SU-DHL-6 (cell line): ENCODE results near the gene XIRP1.

Experiments used
- EZH2phosphoT487 ChIP-seq: fragments of 200-600 bp; sonication (generic), shearing (Covaris generic); conservative IDR thresholded peaks from 2 replicates; pipeline ENCODE4 v1.6.1; 2018; ENCODE audit warnings: mild to moderate bottlenecking, antibody characterized with exemption, low read length, moderate library complexity, mixed read lengths
- TF ChIP-seq, protein P1 (sequence below): fragments of 200-600 bp; sonication (generic); IDR thresholded peaks from one replicate; pipeline ENCODE4 v1.5.1; 2017; ENCODE audit warnings: antibody characterized with exemption, mild to moderate bottlenecking, low read length, moderate library complexity; ENCODE audit not compliant: insufficient read depth, poor library complexity, severe bottlenecking

DNA sequence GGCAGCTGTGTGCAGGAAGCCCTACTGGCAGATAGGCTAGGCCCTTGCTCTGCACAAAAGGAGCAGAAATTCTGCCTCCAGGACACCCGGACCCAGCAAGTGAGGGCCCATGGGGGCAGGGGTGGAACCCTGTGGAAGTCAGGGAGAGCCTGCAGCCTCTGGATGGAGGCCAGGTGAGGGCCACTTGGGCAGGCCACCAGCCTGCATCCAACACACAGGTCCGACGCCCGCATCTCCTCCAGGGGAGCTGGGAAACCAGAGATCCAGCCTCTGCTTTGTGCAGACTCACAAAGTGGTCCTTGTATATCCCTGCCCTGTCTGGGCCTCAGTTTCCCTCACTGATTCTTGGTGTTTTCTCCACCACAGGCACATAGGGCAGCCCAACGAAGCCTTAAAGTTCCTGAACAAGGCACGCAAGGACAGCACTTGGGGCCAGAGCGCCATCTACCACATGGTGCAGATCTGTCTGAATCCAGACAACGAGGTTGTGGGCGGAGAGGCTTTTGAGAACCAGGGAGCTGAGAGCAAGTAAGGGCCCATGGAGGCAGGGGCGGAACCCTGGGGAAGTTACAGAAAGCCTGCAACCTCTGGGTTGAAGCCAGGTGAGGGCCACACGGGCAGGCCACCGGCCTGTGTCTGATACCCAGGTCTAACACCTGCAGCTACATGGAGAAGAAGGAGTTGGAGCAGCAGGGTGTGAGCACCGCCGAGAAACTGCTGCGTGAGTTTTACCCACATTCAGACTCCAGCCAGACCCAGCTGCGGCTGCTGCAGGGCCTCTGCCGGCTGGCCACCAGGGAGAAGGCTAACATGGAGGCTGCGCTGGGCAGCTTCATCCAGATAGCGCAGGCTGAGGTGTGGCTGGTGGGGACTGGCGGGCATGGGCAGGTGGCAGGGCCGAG lies 55.6 kb downstream of the XIRP1 start:
- TF ChIP-seq, protein P1, sequence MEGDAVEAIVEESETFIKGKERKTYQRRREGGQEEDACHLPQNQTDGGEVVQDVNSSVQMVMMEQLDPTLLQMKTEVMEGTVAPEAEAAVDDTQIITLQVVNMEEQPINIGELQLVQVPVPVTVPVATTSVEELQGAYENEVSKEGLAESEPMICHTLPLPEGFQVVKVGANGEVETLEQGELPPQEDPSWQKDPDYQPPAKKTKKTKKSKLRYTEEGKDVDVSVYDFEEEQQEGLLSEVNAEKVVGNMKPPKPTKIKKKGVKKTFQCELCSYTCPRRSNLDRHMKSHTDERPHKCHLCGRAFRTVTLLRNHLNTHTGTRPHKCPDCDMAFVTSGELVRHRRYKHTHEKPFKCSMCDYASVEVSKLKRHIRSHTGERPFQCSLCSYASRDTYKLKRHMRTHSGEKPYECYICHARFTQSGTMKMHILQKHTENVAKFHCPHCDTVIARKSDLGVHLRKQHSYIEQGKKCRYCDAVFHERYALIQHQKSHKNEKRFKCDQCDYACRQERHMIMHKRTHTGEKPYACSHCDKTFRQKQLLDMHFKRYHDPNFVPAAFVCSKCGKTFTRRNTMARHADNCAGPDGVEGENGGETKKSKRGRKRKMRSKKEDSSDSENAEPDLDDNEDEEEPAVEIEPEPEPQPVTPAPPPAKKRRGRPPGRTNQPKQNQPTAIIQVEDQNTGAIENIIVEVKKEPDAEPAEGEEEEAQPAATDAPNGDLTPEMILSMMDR, result no peak
- TF ChIP-seq EZH2phosphoT487, result no peak
